Vagina (tissue), 2 donors: ENCODE data around the gene ARHGEF28. TPM values are rescaled to one million over a fixed set of nuclear protein-coding genes. Genes with fewer than 3 reads are reported as not detected.
A peak's percentile ranks its signal among the peaks of the same experiment; 100 is the strongest.

Experiments used
- DNase-seq, 2 donors: peaks; one replicate each; pipeline ENCODE4 v3.0.0-alpha.2; 2017; ENCODE audit errors: extremely low spot score in 2 of 2
- H3K27ac ChIP-seq: fragments of 200-600 bp; sonication (generic); one replicate; pipeline ENCODE4 v1.5.1; 2019
- H3K27me3 ChIP-seq: fragments of 200-600 bp; sonication (generic); one replicate; pipeline ENCODE4 v1.5.1; 2019
- H3K36me3 ChIP-seq, 2 donors: fragments of 200-600 bp; sonication (generic); one replicate each; pipeline ENCODE4 v1.5.1; 2017 to 2019
- H3K4me1 ChIP-seq: fragments of 200-600 bp; sonication (generic); one replicate; pipeline ENCODE4 v1.5.1; 2019
- H3K4me3 ChIP-seq, 2 donors: fragments of 200-600 bp; sonication (generic); 1 replicate in 1 of 2; 2 replicates in 1 of 2; pipeline ENCODE4 v1.5.1; 2016 to 2019
- H3K9me3 ChIP-seq: fragments of 200-600 bp; sonication (generic); one replicate; pipeline ENCODE4 v1.5.1; 2019
- POLR2A ChIP-seq, 2 donors: fragments of 450-650 bp; IDR thresholded peaks; one replicate each; pipeline ENCODE4 v1.6.1; 2017; ENCODE audit warnings: antibody characterized with exemption in 2 of 2, mild to moderate bottlenecking in 2 of 2, moderate library complexity in 2 of 2
- POLR2AphosphoS5 ChIP-seq, 2 donors: sonication (generic); formaldehyde crosslinking; IDR thresholded peaks; one replicate each; pipeline ENCODE4 v1.9.0; 2017; ENCODE audit warnings: antibody characterized with exemption in 2 of 2, mild to moderate bottlenecking in 2 of 2, low read depth in 1 of 2; ENCODE audit not compliant: insufficient read depth in 1 of 2
- intact Hi-C: fragments of 100-400 bp; cut with DNase I; formaldehyde crosslinking; loops from one replicate; pipeline ENCODE4 v1.15.1; 2023
- total RNA-seq: library from RNA; depleted of rRNA; stranded (reverse); fragments of >200 nt; gene quantifications from one replicate; pipeline ENCODE4 v1.2.3, GENCODE V29; 2016
- TF ChIP-seq, protein P1 (sequence below), 3 experiments: fragments of 450-650 bp in 2 of 3; fragments of 200-600 bp in 1 of 3; sonication (generic) in 1 of 3; IDR thresholded peaks; one replicate each; pipeline ENCODE4 v1.5.1; 2017 to 2019; ENCODE audit warnings: antibody characterized with exemption in 3 of 3, mild to moderate bottlenecking in 2 of 3, moderate library complexity in 2 of 3

ARHGEF28 gene
- total RNA-seq, 1 donor from 2014 or later, result 41.0 TPM

- no peak for DNase-seq
- Histone ChIP-seq H3K4me1 (peaks cover 4% of the 10 kb centered on the region), H3K36me3 (no peaks in the 10 kb centered on the region), H3K27me3 (no peaks in the 10 kb centered on the region), H3K4me3 (no peak overlapping the region), H3K9me3 (no peaks in the 10 kb centered on the region), H3K27ac (no peak overlapping the region)
- intact Hi-C loops, result no loop called here
- TF ChIP-seq POLR2A (IDR thresholded peaks at IDR 0.05) (no peak), POLR2AphosphoS5 (IDR thresholded peaks at IDR 0.05; ENCODE audit: insufficient read depth in 1 of 2, low read depth in 1 of 2) (no peak)
- TF ChIP-seq, protein P1, sequence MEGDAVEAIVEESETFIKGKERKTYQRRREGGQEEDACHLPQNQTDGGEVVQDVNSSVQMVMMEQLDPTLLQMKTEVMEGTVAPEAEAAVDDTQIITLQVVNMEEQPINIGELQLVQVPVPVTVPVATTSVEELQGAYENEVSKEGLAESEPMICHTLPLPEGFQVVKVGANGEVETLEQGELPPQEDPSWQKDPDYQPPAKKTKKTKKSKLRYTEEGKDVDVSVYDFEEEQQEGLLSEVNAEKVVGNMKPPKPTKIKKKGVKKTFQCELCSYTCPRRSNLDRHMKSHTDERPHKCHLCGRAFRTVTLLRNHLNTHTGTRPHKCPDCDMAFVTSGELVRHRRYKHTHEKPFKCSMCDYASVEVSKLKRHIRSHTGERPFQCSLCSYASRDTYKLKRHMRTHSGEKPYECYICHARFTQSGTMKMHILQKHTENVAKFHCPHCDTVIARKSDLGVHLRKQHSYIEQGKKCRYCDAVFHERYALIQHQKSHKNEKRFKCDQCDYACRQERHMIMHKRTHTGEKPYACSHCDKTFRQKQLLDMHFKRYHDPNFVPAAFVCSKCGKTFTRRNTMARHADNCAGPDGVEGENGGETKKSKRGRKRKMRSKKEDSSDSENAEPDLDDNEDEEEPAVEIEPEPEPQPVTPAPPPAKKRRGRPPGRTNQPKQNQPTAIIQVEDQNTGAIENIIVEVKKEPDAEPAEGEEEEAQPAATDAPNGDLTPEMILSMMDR (IDR thresholded peaks at IDR 0.05), result no peak
Measured at GRCh38 chr5:73620334-73620687, 5.7 kb upstream of the ARHGEF28 start.

- TF ChIP-seq, protein P1 (IDR thresholded peaks at IDR 0.05), result no peak
- TF ChIP-seq POLR2AphosphoS5 (IDR thresholded peaks at IDR 0.05; ENCODE audit: insufficient read depth in 1 of 2, low read depth in 1 of 2) (no peak), POLR2A (IDR thresholded peaks at IDR 0.05) (no peak)
- no peaks in the 10 kb centered on the region for H3K9me3 ChIP-seq
- DNase-seq, result no peak
- no peak overlapping the region for H3K27ac ChIP-seq
- H3K4me3 ChIP-seq, result no peak overlapping the region
- peaks cover 7% of the 10 kb centered on the region for H3K4me1 ChIP-seq
- H3K36me3 ChIP-seq, result no peaks in the 10 kb centered on the region
- intact Hi-C loops, result no loop called here
- no peaks in the 10 kb centered on the region for H3K27me3 ChIP-seq
Measured at GRCh38 chr5:73623060-73623459, 2.9 kb upstream of the ARHGEF28 start.

DNA sequence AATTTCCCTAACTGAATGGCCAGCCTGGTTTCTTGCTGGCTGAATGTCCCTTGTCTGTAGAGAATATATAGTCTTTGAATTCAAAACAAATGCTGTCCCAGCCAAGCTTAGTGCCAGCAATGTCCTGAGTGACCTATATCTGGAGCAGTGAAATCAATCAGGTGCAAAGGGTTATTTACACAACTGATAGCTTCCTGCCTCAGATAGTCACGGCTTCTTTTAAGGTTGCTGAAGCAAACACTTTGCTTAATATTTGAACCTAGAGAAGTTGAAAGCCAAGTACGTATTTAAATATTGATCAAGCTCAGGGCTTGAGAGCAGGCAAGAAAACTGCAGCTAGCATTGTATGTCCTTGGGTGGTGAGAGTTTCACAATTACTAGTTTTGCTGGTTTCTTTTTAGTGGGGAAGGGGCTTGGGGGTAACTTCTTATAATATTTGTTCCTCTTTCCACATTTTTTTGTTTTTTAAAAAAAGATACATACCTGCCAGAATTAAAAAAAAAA, 2.0 kb upstream of the ARHGEF28 start:
- TF ChIP-seq POLR2A (IDR thresholded peaks at IDR 0.05) (no peak), POLR2AphosphoS5 (IDR thresholded peaks at IDR 0.05; ENCODE audit: insufficient read depth in 1 of 2, low read depth in 1 of 2) (no peak)
- TF ChIP-seq, protein P1 (IDR thresholded peaks at IDR 0.05), result no peak
- Histone ChIP-seq H3K9me3 (no peaks in the 10 kb centered on the region), H3K27ac (no peak overlapping the region), H3K27me3 (no peaks in the 10 kb centered on the region), H3K36me3 (no peaks in the 10 kb centered on the region), H3K4me1 (peaks cover 7% of the 10 kb centered on the region), H3K4me3 (no peak overlapping the region)
- intact Hi-C loops, result no loop called here
- DNase-seq, result no peak

GRCh38 chr5:73624888-73625287, 1.1 kb upstream of the ARHGEF28 start:
- no peaks in the 10 kb centered on the region for H3K27me3 ChIP-seq
- peaks cover 7% of the 10 kb centered on the region for H3K4me1 ChIP-seq
- H3K36me3 ChIP-seq, result no peaks in the 10 kb centered on the region
- intact Hi-C loops, result no loop called here
- TF ChIP-seq POLR2AphosphoS5 (IDR thresholded peaks at IDR 0.05; ENCODE audit: insufficient read depth in 1 of 2, low read depth in 1 of 2) (no peak), POLR2A (IDR thresholded peaks at IDR 0.05) (no peak)
- TF ChIP-seq, protein P1 (IDR thresholded peaks at IDR 0.05), result no peak
- H3K4me3 ChIP-seq, result no peak overlapping the region
- H3K9me3 ChIP-seq, result no peaks in the 10 kb centered on the region
- peak overlapping the region; percentile 47 for H3K27ac ChIP-seq
- DNase-seq, result no peak

- H3K9me3 ChIP-seq, result no peaks in the 10 kb centered on the region
- H3K27ac ChIP-seq, result peak overlapping the region; percentile 47
- TF ChIP-seq POLR2AphosphoS5 (IDR thresholded peaks at IDR 0.05; ENCODE audit: insufficient read depth in 1 of 2, low read depth in 1 of 2) (no peak), POLR2A (IDR thresholded peaks at IDR 0.05) (no peak)
- TF ChIP-seq, protein P1 (IDR thresholded peaks at IDR 0.05), result no peak
- no peaks in the 10 kb centered on the region for H3K36me3 ChIP-seq
- H3K4me1 ChIP-seq, result peaks cover 7% of the 10 kb centered on the region
- no peaks in the 10 kb centered on the region for H3K27me3 ChIP-seq
- no peak for DNase-seq
- intact Hi-C loops, result no loop called here
- H3K4me3 ChIP-seq, result peak overlapping the region; percentile 63 to 74
Measured at GRCh38 chr5:73625372-73625943, 538 bp upstream of the ARHGEF28 start.
